Stimulated activated CD4-positive, alpha-beta T cell treated with anti-CD3 and anti-CD28 coated beads, Interleukin-1b, Interleukin-23, amount 100 ng/mL, for 24 hours (primary cell): ENCODE measurements around the gene HMGN2.

Source experiments
- DNase-seq, 4 experiments: peaks; one replicate each; pipeline ENCODE4 v3.0.0-alpha.2; 2020; ENCODE audit warnings: low read depth in 4 of 4, low spot score in 1 of 4

HMGN2 gene

DNA sequence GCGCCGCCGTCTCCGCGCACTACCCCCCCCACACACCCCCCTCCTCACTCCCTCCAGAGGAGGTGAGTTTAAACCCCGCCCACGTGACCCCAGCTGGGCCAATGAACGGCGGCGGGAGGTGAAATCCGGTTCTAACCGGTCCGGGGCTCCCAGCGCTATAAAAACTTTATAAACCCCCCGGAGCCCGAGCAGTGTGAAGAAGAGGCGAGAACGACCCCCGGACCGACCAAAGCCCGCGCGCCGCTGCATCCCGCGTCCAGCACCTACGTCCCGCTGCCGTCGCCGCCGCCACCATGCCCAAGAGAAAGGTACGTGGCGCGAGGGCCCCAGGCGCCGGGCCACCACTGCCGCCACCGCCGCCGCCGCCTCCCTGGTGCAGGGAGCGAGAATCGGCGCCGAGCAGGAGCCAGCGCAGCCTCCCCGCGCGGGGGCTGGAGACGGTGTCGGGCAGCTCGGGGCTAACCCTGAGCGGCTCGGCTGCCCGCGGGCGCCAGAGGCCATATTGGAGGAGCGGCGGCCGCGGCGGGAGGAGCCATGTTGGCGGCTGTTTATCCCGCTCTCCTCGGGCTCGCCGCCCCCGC, at the start of gene HMGN2:
Gene HMGN2 (plus strand): TSS at position 121 of the 581 bp plus-strand sequence. CDS start 173 bp downstream, at position 294.
- peak; percentile 73 to 90 (median 80) for DNase-seq

DNA sequence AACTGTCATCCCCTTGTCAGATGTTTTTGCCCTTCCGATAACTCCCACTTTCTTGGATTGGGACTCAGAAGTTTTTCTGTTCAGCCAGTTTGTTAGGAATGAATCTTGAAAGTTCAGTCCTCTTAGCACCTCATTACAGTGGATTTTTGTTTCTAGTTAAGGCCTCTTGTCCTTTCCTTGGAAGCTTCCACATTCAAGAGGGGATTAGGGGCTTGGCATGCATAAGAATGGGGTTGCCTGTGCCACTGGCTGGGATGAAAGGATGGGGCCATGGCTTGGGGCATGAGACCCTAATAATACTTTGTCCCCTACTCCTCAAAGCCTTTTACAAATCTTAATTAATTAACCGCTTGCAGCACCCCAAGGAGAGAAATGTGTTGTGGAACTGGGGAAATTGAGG, 42.5 kb upstream of the HMGN2 start:
- DNase-seq = no peak

- DNase-seq = peak; percentile 92 to 98 (median 96)
These were observed 40.1 kb upstream of the HMGN2 start, which contains the start of gene DHDDS for GRCh38 chr1:26431979-26432695. Gene DHDDS, plus strand, starts transcription at chr1:26432321. Its CDS starts 625 bp downstream, at chr1:26432946.

DNA sequence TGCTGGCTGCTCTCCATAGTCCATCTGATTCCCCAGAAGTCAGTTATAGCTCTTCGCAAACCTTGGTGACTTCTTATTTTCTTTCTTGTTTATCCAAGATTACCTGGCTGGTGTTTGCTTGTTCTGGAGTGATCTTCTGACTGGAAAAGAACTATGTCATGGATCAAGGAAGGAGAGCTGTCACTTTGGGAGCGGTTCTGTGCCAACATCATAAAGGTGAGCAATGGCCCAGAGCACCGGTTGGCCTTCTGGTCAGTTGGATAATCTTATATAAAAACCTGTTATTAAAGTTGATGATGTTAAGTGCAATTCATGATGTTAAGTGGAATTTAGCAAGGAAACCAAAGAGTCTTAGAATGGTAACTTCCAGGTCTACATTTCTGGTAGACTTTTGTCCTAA, 39.4 kb upstream of the HMGN2 start:
- DNase-seq = no peak

- DNase-seq = no peak
These were observed 38.0 kb upstream of the HMGN2 start for GRCh38 chr1:26434161-26434752.

DNA sequence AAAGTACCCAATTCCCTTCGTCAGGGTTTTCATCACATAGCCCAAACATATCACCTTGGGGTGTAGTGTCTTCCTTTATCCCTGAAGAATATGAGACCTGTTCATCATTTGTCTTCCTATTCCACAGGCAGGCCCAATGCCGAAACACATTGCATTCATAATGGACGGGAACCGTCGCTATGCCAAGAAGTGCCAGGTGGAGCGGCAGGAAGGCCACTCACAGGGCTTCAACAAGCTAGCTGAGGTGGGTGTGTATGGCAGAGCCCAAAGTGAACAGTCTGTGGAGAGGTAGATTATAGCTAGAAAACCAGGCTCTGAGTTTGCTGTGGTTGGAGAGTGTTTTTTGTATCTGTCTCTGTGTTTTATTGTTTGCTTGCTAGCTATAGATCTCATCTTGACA, 34.2 kb upstream of the HMGN2 start:
- DNase-seq = no peak

DNA sequence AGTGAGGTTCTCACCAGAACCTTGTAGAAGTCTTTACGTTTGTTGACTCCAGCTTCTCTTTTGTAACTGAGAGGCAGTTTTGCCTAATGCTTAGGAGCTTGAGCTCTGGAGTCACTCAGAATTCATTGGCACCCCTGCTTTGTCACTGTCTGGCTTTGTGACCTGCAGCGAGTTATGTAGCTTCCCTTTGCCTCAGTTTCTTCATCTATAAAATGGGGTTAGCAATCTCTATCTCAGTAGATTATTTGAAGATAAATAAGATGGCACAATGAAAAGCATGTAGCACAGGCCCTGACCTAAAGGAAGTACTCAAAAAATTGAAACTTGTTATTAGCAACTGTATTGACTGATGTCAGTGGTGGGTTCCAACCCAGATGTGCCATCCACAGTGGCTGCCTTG, 32.0 kb upstream of the HMGN2 start:
- DNase-seq = no peak

DNA sequence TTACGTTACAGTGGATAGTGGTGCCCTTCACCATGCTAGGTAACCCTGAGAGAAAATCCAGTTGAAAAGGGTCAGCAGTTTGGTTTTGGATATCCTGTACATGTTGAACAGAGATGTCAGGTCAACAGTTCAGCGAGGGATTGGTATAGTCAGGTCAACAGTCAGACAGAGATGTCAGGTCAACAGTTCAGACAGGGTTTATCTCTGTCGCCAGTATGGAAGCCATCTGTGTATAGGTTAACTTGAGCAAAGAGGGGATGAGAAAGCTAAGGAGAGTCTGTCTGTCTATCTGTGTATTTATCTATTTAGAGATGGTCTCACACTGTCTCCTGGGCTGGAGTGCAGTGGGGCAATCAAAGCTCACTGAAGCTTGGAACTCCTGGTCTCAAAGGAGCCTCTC, 22.4 kb upstream of the HMGN2 start:
- DNase-seq = no peak

DNA sequence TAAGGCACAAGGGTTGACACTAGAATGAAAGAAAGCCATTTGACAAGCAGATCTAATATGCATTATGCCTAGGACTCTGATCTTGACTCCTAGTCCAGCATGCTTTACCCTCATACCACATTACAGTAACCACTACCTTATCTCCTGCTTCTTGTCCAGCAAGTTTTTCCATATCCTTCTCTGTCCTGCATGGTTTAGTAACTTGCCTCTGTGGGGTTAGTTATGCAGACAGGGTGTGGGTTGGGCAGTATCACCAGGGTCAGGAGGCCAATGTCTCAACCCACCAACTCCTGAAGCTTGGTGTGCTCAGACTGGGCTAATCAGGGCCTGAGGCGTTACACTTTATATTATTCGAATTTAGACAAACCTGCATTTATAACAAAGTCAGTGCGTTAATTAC, 21.3 kb upstream of the HMGN2 start:
- no peak for DNase-seq

DNA sequence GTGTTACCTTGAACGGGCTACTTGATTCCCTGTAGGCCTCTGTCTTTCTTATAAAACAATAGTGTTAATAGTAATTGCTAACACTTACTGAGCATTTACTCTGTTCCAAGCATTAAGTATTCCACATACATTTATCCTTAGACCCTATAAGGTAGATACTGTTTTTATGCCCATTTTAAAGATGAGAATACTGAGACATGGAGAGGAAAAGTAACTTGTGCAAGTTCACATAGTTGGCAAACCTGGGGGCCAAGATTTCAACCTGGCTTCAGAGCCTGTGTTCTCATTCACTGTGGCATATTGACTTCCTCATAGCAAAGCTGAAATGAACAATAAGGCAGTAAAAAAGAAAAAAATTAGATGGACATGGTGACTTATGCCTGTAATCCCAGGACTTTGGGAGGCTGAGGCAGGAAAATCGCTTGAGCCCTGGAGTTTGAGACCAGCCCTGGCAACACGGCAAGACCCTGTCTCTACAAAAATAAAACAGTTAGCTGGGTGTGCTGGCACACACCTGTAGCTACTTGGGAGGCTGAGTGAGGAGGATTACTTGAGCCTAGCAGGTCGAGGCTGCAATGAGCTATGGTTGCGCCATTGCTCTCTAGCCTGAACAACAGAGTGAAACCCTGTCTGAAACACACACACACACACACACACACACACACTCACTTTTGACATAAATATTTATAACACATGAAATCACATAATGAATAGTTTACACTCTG, 19.6 kb upstream of the HMGN2 start:
- DNase-seq = no peak

DNA sequence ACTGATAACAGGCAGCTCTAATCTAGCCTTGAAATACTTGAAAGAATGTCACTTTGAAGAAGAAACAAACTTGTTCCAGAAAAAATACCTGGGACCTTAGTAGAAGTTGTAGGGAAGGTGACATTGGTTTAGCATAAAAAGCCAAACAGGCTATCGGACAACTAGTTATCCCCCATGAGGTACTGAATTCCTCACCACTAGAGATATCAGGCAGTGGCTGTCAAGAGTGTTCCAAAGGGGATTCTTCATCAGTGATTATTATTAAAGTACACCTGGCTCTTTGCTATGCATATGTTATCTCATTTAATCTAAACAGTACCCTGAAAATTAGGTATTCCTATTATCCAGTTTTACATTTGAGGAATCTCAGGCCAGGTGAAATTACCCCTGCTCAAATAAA, 13.1 kb upstream of the HMGN2 start:
- no peak for DNase-seq

DNA sequence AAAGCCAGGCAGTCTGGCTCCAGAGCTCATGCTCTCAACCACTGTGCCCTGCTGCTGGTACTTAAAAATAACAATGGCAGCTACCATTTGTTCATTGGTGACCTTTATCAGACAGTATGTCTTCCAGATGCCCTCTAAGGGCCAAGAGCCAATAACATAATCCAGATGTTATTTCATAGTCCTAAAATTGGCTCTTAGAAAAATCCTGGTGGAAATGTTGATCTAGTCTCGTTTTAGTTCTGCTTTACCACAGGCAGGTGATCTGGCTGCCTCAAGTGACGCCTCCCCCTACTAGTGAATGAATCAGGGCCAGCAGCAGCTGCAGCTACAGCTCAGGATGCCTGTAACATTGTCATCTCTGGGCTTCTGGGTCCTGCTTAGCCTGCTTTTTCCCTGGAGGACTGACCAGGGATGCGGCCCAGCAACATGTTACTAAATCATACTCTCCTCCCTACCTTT, 12.6 kb upstream of the HMGN2 start:
- DNase-seq = no peak

GRCh38 chr1:26468911-26469310, 3.3 kb upstream of the HMGN2 start:
- no peak for DNase-seq

- no peak for DNase-seq
These were observed 2.7 kb upstream of the HMGN2 start for GRCh38 chr1:26469558-26469957.

GRCh38 chr1:26470878-26471497, 1.3 kb upstream of the HMGN2 start:
- no peak for DNase-seq

GRCh38 chr1:26471498-26472319, 531 bp upstream of the HMGN2 start:
- DNase-seq = peak in 2 of 4 experiments; percentile 8 to 37

DNA sequence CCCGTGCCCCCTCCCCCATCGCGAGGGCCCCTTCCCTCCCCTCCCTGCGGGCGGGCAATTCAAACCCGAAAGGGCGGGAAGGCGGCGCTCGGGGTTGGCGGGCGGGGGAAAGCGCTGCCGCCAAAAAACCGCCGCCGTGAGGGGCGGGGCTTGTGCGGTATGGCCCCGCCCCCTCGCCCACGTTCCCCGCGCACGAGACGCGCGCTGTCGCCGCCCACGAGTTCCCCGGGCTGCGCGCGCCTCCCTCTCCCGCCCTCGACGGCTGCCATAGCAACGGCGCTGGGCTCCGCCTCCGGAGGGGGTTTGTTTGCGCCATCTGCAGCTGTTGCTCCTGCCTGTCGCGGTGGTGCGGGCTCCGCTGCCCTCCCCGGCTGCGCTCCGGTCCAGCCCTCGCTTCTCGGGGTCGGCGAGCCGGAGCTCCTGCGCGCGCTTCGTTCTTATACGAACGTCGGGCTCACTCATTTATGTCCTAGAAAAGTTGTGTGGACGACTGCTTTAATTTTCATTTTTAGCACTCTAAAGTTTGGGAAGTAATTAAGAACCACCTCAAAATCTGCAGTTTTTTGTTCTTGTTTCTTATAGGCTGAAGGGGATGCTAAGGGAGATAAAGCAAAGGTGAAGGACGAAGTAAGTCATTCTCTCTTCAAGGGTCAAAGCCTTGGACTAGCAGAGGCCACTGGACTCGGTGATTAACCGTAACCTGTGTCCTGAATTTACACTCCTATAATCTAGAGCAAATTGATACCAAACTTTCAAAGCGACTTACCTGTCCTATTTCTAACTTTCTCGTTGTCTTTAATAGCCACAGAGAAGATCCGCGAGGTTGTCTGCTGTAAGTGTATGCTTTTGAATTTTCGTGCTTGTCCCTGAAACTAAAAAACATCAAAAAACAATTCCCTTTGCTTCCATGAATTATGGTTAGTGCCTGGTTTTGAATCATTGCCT, 933 bp downstream of the HMGN2 start:
- DNase-seq = peak; percentile 81 to 93 (median 86)

- no peak for DNase-seq
These were observed 2.6 kb downstream of the HMGN2 start for GRCh38 chr1:26474818-26475217.

- no peak for DNase-seq
These were observed 3.7 kb downstream of the HMGN2 start for GRCh38 chr1:26475989-26476388.
